HUES48 (cell line): ENCODE data around the gene RBMS3.

Source experiments
- H3K27ac ChIP-seq: one replicate; pipeline ENCODE4 v1.7.0; 2013; ENCODE audit warnings: low read depth, low read length, inconsistent platforms
- H3K27me3 ChIP-seq: 2 replicates; pipeline ENCODE4 v1.6.1; 2013; ENCODE audit warnings: mild to moderate bottlenecking, low read length; ENCODE audit not compliant: control insufficient read depth, insufficient read depth
- H3K36me3 ChIP-seq: 2 replicates; pipeline ENCODE4 v1.6.1; 2013; ENCODE audit warnings: low read length; ENCODE audit not compliant: control insufficient read depth, insufficient read depth
- H3K4me1 ChIP-seq: 2 replicates; pipeline ENCODE4 v1.6.1; 2013; ENCODE audit warnings: mild to moderate bottlenecking, low read length; ENCODE audit not compliant: control insufficient read depth, insufficient read depth
- H3K4me3 ChIP-seq: 2 replicates; pipeline ENCODE4 v1.5.1; 2013; ENCODE audit warnings: mild to moderate bottlenecking, low read depth, low read length
- H3K9ac ChIP-seq: 2 replicates; pipeline ENCODE4 v1.6.1; 2013; ENCODE audit warnings: mild to moderate bottlenecking, low read depth, low read length, moderate library complexity
- H3K9me3 ChIP-seq: 2 replicates; pipeline ENCODE4 v1.6.1; 2013; ENCODE audit warnings: low read length; ENCODE audit not compliant: control insufficient read depth, insufficient read depth

Gene RBMS3

DNA sequence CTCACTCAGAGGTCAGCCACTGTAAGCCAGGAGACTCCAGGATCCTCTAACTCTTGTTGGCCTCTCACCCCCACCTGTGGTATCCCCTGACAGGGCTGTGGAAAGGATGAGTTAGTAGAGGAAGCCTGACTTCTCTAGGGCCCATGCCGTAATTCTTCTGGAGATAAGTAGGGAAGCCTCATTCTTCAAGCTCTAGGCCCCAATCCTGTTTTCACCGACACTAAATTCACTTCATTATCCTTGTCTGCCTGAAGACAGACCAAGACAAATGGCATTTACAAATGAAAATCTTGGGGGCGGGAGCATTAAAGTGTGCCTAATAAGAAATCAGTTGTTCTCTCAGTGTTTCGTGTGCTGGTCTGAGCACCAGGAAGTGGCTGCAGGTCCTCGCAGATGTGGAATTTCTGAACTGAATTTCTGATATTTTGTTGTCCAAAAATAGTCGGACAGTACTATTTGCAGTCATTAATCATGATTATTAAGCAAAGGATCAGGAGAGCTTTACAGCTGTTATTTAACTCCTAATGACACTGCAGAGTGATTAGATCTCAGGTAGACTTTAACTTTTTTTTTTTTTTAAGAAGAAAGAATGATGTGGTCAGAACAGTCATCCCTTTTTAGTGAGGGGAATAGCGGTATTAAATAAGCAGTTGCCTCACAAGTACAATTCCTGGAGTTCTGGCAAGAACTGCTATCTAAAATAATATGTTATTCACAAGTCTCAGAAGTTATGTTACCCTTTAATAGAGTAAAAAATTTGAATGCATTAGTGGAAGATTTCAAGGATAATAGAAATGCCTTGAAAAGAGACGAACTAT is 58.4 kb downstream of the RBMS3 start:
- Histone ChIP-seq H3K27ac (no peak overlapping the region), H3K9ac (no peak overlapping the region), H3K9me3 (no peaks in the 10 kb centered on the region), H3K4me3 (no peak overlapping the region), H3K4me1 (peaks cover 35% of the 10 kb centered on the region), H3K36me3 (no peaks in the 10 kb centered on the region), H3K27me3 (no peaks in the 10 kb centered on the region)

GRCh38 chr3:29344154-29344553 is 63.3 kb downstream of the RBMS3 start:
- Histone ChIP-seq H3K9ac (peak overlapping the region; percentile 1; the same call in 1 of the 2 replicates), H3K27me3 (no peaks in the 10 kb centered on the region), H3K36me3 (no peaks in the 10 kb centered on the region), H3K4me1 (peaks cover 56% of the 10 kb centered on the region), H3K27ac (peak overlapping the region; percentile 79), H3K9me3 (no peaks in the 10 kb centered on the region), H3K4me3 (no peak overlapping the region)

DNA sequence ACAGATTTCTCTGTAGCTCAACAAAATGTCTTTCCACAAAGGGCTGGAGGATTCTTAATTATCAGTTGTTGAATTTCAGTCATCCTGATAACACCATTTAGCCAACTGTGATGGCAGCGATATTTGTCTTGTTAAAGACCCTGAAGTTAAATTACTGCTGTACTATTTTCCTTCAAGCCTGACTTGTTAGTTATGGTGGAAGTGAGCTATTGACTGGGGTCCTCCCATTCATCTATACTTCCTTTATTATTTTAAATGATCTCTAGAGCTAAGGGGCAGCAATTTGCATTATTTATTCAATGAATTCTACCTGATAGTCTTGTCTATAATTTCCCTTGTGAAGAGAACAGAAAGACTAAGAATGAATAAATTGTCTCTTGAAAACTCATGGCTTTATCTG is 64.1 kb downstream of the RBMS3 start:
- H3K36me3 ChIP-seq = no peaks in the 10 kb centered on the region
- no peaks in the 10 kb centered on the region for H3K9me3 ChIP-seq
- peaks cover 55% of the 10 kb centered on the region for H3K4me1 ChIP-seq
- peak overlapping the region; percentile 79 for H3K27ac ChIP-seq
- no peaks in the 10 kb centered on the region for H3K27me3 ChIP-seq
- no peak overlapping the region; the same call in 1 of the 2 replicates for H3K4me3 ChIP-seq
- peak overlapping the region; percentile 53; the same call in 1 of the 2 replicates for H3K9ac ChIP-seq

DNA sequence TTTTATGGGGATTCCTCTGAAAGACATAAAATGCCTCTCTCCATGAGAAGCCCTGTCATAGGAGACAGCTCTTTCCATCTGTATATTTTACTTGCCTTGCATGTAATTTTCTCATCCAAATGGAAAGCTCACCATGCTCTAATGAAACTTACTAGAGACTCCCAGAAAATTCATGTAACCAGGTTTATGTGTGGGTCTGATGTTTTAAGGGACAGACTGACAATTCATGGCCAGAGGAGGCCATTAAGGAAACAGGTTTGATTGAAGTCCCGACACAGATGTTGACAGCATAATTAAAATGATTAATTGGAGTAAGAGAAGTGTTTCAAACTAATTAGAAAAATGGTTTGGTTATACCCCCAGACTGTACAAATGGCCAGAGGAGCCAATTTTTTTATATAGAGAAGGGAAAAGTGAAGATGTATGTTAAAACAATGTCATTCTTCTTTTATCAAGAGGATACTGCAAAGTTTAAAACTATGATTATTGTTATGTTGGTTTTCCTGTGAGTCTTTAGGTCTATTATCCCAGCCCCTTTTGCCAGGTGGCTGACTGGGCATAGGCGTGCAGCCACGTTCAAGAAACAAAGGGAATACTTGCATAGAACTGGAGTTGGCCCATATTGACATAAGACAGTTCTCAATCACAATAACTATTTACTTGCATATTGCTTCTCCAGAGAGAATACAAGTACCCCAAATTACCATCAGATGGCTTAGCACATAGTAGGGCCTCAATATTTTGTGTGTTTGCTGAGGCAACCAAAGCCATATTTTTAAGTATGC is 64.8 kb downstream of the RBMS3 start:
- H3K9ac ChIP-seq = peak overlapping the region; percentile 53; the same call in 1 of the 2 replicates
- H3K9me3 ChIP-seq = no peaks in the 10 kb centered on the region
- no peaks in the 10 kb centered on the region for H3K27me3 ChIP-seq
- H3K27ac ChIP-seq = peak overlapping the region; percentile 79
- no peak overlapping the region; the same call in 1 of the 2 replicates for H3K4me3 ChIP-seq
- no peaks in the 10 kb centered on the region for H3K36me3 ChIP-seq
- peaks cover 60% of the 10 kb centered on the region for H3K4me1 ChIP-seq

DNA sequence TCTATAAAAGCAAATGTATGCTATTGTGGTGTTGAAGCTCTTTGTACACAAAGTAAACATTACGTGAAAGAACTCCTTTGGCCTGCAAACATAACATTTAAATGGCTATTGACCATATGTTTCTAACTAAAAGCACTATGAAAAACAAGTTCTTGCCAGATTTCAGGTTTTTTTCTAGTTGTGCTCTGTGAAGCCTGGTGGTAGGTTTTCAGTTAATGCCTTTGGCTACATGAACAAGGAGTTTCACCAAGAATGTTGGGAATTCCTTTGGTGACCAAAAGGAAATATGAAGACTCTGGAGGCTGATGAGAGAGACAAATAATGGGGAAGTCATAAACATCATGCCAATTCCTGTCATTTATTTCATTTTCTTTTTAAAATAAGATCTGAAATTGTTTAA is 66.0 kb downstream of the RBMS3 start:
- Histone ChIP-seq H3K9ac (peak overlapping the region; percentile 2; the same call in 1 of the 2 replicates), H3K27ac (peak overlapping the region; percentile 61), H3K27me3 (no peaks in the 10 kb centered on the region), H3K36me3 (no peaks in the 10 kb centered on the region), H3K9me3 (no peaks in the 10 kb centered on the region), H3K4me1 (peaks cover 63% of the 10 kb centered on the region), H3K4me3 (no peak overlapping the region)

GRCh38 chr3:29347412-29347811 is 66.5 kb downstream of the RBMS3 start:
- Histone ChIP-seq H3K4me3 (no peak overlapping the region), H3K9ac (peak overlapping the region; percentile 13; the same call in 1 of the 2 replicates), H3K9me3 (no peaks in the 10 kb centered on the region), H3K27ac (peak overlapping the region; percentile 21), H3K4me1 (peaks cover 63% of the 10 kb centered on the region), H3K36me3 (no peaks in the 10 kb centered on the region), H3K27me3 (no peaks in the 10 kb centered on the region)

GRCh38 chr3:29348316-29348715 is 67.4 kb downstream of the RBMS3 start:
- peaks cover 63% of the 10 kb centered on the region for H3K4me1 ChIP-seq
- H3K36me3 ChIP-seq = no peaks in the 10 kb centered on the region
- H3K9me3 ChIP-seq = no peaks in the 10 kb centered on the region
- no peaks in the 10 kb centered on the region for H3K27me3 ChIP-seq
- no peak overlapping the region for H3K4me3 ChIP-seq
- H3K9ac ChIP-seq = no peak overlapping the region
- H3K27ac ChIP-seq = no peak overlapping the region

GRCh38 chr3:29349049-29349448 is 68.2 kb downstream of the RBMS3 start:
- Histone ChIP-seq H3K4me1 (peaks cover 56% of the 10 kb centered on the region), H3K9me3 (no peaks in the 10 kb centered on the region), H3K27me3 (no peaks in the 10 kb centered on the region), H3K36me3 (no peaks in the 10 kb centered on the region), H3K9ac (no peak overlapping the region), H3K4me3 (no peak overlapping the region), H3K27ac (no peak overlapping the region)

DNA sequence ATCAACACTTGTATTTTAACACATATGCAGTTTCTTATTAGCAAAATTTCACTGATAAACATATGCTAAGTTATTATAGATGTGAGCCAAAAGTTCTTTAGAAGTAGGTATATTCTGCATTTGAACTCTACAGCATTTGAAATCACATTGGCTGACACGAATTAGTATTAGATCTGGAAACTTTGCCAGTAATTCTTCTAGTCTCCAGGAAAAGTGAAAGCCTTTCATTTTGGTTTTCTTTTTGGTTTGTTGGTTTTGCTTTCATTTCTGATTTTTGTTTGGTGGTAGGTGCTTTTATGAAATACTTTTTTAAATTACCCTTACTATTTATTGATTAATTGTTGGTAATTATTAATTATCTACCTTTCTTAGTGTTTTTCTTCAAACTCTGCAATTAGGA is 72.9 kb downstream of the RBMS3 start:
- Histone ChIP-seq H3K27me3 (no peaks in the 10 kb centered on the region), H3K27ac (no peak overlapping the region), H3K36me3 (no peaks in the 10 kb centered on the region), H3K4me1 (peaks cover 11% of the 10 kb centered on the region), H3K4me3 (no peak overlapping the region), H3K9ac (no peak overlapping the region), H3K9me3 (no peaks in the 10 kb centered on the region)

DNA sequence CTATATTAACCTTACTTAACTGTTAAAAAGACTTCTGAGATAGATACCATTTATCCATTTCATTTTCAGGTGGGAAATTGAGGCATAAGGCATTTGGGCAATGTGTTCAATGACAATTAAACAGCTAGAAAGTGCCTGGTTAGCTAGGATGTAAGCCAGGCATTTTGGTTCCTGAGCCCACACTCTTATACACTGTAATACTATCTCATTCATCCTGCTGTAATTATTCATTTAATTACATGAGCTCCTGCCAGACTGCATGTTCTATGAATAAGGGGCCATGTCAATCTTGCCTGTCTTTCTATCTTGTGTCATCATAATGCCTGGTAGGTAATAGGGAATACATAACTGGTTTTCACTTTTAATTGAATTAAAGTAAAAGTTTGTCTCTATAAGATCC is 74.0 kb downstream of the RBMS3 start:
- H3K36me3 ChIP-seq = no peaks in the 10 kb centered on the region
- H3K9me3 ChIP-seq = no peaks in the 10 kb centered on the region
- no peak overlapping the region for H3K4me3 ChIP-seq
- no peak overlapping the region for H3K27ac ChIP-seq
- H3K27me3 ChIP-seq = no peaks in the 10 kb centered on the region
- peaks cover 8% of the 10 kb centered on the region; the same call in 1 of the 2 replicates for H3K4me1 ChIP-seq
- no peak overlapping the region for H3K9ac ChIP-seq

DNA sequence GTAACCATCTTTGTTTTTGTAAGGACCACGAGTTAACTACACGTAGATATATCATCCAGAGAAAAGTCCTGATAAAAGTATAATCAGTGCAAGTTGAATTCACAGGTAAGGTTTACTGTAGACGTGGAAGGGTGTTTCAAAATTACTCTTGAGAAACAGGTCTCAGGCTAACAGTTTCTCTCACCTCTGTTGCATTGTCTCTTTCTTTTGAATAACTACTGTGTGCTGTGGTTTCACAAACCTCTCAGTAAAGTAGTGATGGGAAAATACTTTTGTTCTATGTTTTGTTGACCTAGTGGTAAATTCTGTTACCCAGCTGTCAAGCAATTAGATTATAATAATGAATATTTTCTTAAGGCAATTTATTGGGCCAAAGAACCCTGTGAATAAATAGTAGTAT is 75.2 kb downstream of the RBMS3 start:
- Histone ChIP-seq H3K36me3 (no peaks in the 10 kb centered on the region), H3K4me1 (no peaks in the 10 kb centered on the region), H3K27me3 (no peaks in the 10 kb centered on the region), H3K9me3 (no peaks in the 10 kb centered on the region), H3K9ac (no peak overlapping the region), H3K4me3 (no peak overlapping the region), H3K27ac (no peak overlapping the region)
